Measurements from ENCODE around the gene KAT6B.

Gene KAT6B

GRCh38 chr10:74928742-74929191 is 102.4 kb downstream of the KAT6B start:
- DNase-seq (ENCODE audit: low read depth), result no peak
- no peak overlapping the region for H3K4me3 ChIP-seq (ENCODE audit: low read depth, low read length)

GRCh38 chr10:74929197-74929596 is 102.8 kb downstream of the KAT6B start:
- no peak overlapping the region for H3K4me3 ChIP-seq (ENCODE audit: low read depth, low read length)
- DNase-seq (ENCODE audit: low read depth), result no peak
- no peak for TF ChIP-seq CTCF (IDR thresholded peaks at IDR 0.05; ENCODE audit: low read depth, low read length, missing control alignments)

More at GRCh38 chr10:74928742-74929191, 102.4 kb downstream of the KAT6B start:
- TF ChIP-seq CTCF (IDR thresholded peaks at IDR 0.05; ENCODE audit: low read depth, low read length, missing control alignments), result no peak

- TF ChIP-seq CTCF (IDR thresholded peaks at IDR 0.05; ENCODE audit: low read depth, low read length, missing control alignments), result no peak
- DNase-seq (ENCODE audit: low read depth), result no peak
- no peak overlapping the region for H3K4me3 ChIP-seq (ENCODE audit: low read depth, low read length)
Observed at GRCh38 chr10:74930965-74931364, 104.6 kb downstream of the KAT6B start.

GRCh38 chr10:74932648-74933047 is 106.2 kb downstream of the KAT6B start:
- no peak for DNase-seq (ENCODE audit: low read depth)
- no peak overlapping the region for H3K4me3 ChIP-seq (ENCODE audit: low read depth, low read length)
- TF ChIP-seq CTCF (IDR thresholded peaks at IDR 0.05; ENCODE audit: low read depth, low read length, missing control alignments), result no peak

GRCh38 chr10:74934100-74934812 is 107.9 kb downstream of the KAT6B start:
- TF ChIP-seq CTCF (IDR thresholded peaks at IDR 0.05; ENCODE audit: low read depth, low read length, missing control alignments), result no peak

GRCh38 chr10:74936577-74937265 is 110.3 kb downstream of the KAT6B start:
- no peak for TF ChIP-seq CTCF (IDR thresholded peaks at IDR 0.05; ENCODE audit: low read depth, low read length, missing control alignments)
- DNase-seq (ENCODE audit: low read depth), result no peak
- no peak overlapping the region for H3K4me3 ChIP-seq (ENCODE audit: low read depth, low read length)

More at GRCh38 chr10:74934100-74934812, 107.9 kb downstream of the KAT6B start:
- H3K4me3 ChIP-seq (ENCODE audit: low read depth, low read length), result no peak overlapping the region
- no peak for DNase-seq (ENCODE audit: low read depth)

All from GM12864 (cell line).